ENCODE data around the gene RAD50.

The RAD50 gene

GRCh38 chr5:132641241-132641723 lies 84.5 kb downstream of the RAD50 start:
- H3K79me2 ChIP-seq (ENCODE audit: insufficient read depth, low read depth) = no peaks in the 10 kb centered on the region
- H2AFZ ChIP-seq (ENCODE audit: low read depth) = no peak overlapping the region
- H3K27ac ChIP-seq = no peak overlapping the region
- no peak overlapping the region for H3K4me2 ChIP-seq
- H3K9ac ChIP-seq = no peak overlapping the region
- H4K20me1 ChIP-seq (ENCODE audit: insufficient read depth) = no peaks in the 10 kb centered on the region
- TF ChIP-seq CTCF (conservative IDR thresholded peaks at IDR 0.05; ENCODE audit: low read depth, low read length) = no peak
- no peaks in the 10 kb centered on the region for H3K27me3 ChIP-seq (ENCODE audit: insufficient read depth, low read depth)
- H3K4me3 ChIP-seq (IDR thresholded peaks at IDR 0.05; ENCODE audit: insufficient read depth, low read depth, low read length) = no peak overlapping the region
- H3K4me1 ChIP-seq (ENCODE audit: low read depth, poor library complexity, severe bottlenecking) = peaks cover 40% of the 10 kb centered on the region
- H3K36me3 ChIP-seq (ENCODE audit: insufficient read depth) = no peaks in the 10 kb centered on the region

- no peak overlapping the region for H3K9ac ChIP-seq
- H2AFZ ChIP-seq (ENCODE audit: low read depth) = no peak overlapping the region
- H3K4me1 ChIP-seq (ENCODE audit: low read depth, poor library complexity, severe bottlenecking) = peaks cover 40% of the 10 kb centered on the region
- H3K79me2 ChIP-seq (ENCODE audit: insufficient read depth, low read depth) = no peaks in the 10 kb centered on the region
- no peak for TF ChIP-seq CTCF (conservative IDR thresholded peaks at IDR 0.05; ENCODE audit: low read depth, low read length)
- no peak overlapping the region for H3K4me3 ChIP-seq (IDR thresholded peaks at IDR 0.05; ENCODE audit: insufficient read depth, low read depth, low read length)
- H3K27me3 ChIP-seq (ENCODE audit: insufficient read depth, low read depth) = no peaks in the 10 kb centered on the region
- no peak overlapping the region for H3K27ac ChIP-seq
- no peaks in the 10 kb centered on the region for H4K20me1 ChIP-seq (ENCODE audit: insufficient read depth)
- H3K36me3 ChIP-seq (ENCODE audit: insufficient read depth) = no peaks in the 10 kb centered on the region
- H3K4me2 ChIP-seq = no peak overlapping the region
These were observed 85.1 kb downstream of the RAD50 start for GRCh38 chr5:132641841-132642240.

- no peak overlapping the region for H3K4me2 ChIP-seq
- no peak overlapping the region for H3K9ac ChIP-seq
- peaks cover 24% of the 10 kb centered on the region for H3K4me1 ChIP-seq (ENCODE audit: low read depth, poor library complexity, severe bottlenecking)
These were observed 87.4 kb downstream of the RAD50 start for GRCh38 chr5:132644177-132644576.

GRCh38 chr5:132646583-132647266 lies 89.9 kb downstream of the RAD50 start:
- Histone ChIP-seq H2AFZ (ENCODE audit: low read depth) (no peak overlapping the region), H3K4me3 (IDR thresholded peaks at IDR 0.05; ENCODE audit: insufficient read depth, low read depth, low read length) (no peak overlapping the region)
- no peak for TF ChIP-seq CTCF (conservative IDR thresholded peaks at IDR 0.05; ENCODE audit: low read depth, low read length)

More at GRCh38 chr5:132644177-132644576, 87.4 kb downstream of the RAD50 start:
- Histone ChIP-seq H3K27ac (no peak overlapping the region), H4K20me1 (ENCODE audit: insufficient read depth) (no peaks in the 10 kb centered on the region), H3K36me3 (ENCODE audit: insufficient read depth) (no peaks in the 10 kb centered on the region), H3K79me2 (ENCODE audit: insufficient read depth, low read depth) (no peaks in the 10 kb centered on the region), H3K27me3 (ENCODE audit: insufficient read depth, low read depth) (no peaks in the 10 kb centered on the region), H3K4me3 (IDR thresholded peaks at IDR 0.05; ENCODE audit: insufficient read depth, low read depth, low read length) (no peak overlapping the region), H2AFZ (ENCODE audit: low read depth) (no peak overlapping the region)
- no peak for TF ChIP-seq CTCF (conservative IDR thresholded peaks at IDR 0.05; ENCODE audit: low read depth, low read length)

More at GRCh38 chr5:132646583-132647266, 89.9 kb downstream of the RAD50 start:
- Histone ChIP-seq H3K4me2 (no peak overlapping the region), H3K4me1 (ENCODE audit: low read depth, poor library complexity, severe bottlenecking) (no peaks in the 10 kb centered on the region), H3K9ac (no peak overlapping the region), H3K27ac (no peak overlapping the region), H3K27me3 (ENCODE audit: insufficient read depth, low read depth) (no peaks in the 10 kb centered on the region), H3K79me2 (ENCODE audit: insufficient read depth, low read depth) (no peaks in the 10 kb centered on the region), H4K20me1 (ENCODE audit: insufficient read depth) (no peaks in the 10 kb centered on the region), H3K36me3 (ENCODE audit: insufficient read depth) (no peaks in the 10 kb centered on the region)
